ENCODE results near the gene CSH2. TPM values are rescaled to one million over a fixed set of nuclear protein-coding genes. Genes with fewer than 3 reads are reported as not detected.

Gene CSH2
- total and polyA plus RNA-seq, 2 of the 13 experiments (the other 11 are each of a cell fraction or from before 2014, with no cell fraction given): not detected

DNA sequence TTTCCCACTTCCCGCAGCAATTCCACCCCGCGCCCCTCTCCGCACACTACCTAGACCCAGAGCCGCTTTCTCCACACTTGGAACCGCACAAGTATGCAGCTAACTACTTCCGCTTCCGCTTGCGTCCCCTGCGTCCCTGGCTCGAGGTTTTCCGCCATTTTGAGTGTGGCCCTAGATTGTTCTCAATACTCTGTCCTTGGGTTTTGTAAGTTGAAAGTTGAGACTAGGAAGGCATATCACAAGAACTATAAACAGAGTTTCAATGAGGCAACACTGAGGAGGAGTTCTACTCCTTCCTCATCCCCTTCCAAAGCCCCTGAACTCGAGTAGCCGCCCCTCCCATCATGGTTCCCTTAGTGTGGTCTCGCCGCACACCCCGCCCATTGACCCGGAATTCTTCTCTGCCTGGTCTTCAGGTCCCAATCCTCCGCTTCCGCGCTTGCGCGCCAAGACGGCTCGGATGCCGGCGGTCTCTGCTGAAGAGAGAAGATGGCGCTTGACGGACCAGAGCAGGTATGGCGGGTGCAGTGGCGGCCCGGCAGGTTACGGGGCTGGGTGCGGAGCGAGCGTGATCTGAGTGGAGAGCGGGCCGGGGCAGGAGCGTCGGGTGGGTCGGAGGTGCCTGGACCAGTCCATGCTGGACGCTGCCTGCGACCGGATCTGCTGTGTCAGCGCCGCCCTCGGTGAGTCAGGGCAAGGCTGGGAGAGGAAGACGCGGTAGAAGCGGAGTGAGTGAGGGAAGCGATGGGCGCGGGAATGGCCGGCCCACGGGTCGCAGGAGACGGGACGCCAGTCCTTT is 46.3 kb downstream of the CSH2 start, which contains the start of the genes FTSJ3 and PSMC5 (continued):
- TF ChIP-seq ZNF549 (CRISPR knock-in tag; IDR thresholded peaks at IDR 0.05): no peak
- TF ChIP-seq ADNP (CRISPR knock-in tag; IDR thresholded peaks at IDR 0.05): 0 out of 2 replicates have a peak, but pooled peaks have one; percentile 83
- TF ChIP-seq ZNF546 (CRISPR knock-in tag; conservative IDR thresholded peaks at IDR 0.05): peak; percentile 73; the same call in 1 of the 2 replicates
- TF ChIP-seq GATAD2A (CRISPR knock-in tag; IDR thresholded peaks at IDR 0.05): peak; percentile 48; the same call in 1 of the 2 replicates
- TF ChIP-seq TRIM22 (IDR thresholded peaks at IDR 0.05): no peak
- no peak for TF ChIP-seq XBP1 (CRISPR knock-in tag; IDR thresholded peaks at IDR 0.05)
- TF ChIP-seq ZNF614 (CRISPR knock-in tag; IDR thresholded peaks at IDR 0.05; ENCODE audit: borderline replicate concordance): 0 out of 2 replicates have a peak, but pooled peaks have one; percentile 17
- no peak; the same call in 1 of the 2 replicates for TF ChIP-seq SMC3 (IDR thresholded peaks at IDR 0.05; ENCODE audit: low read length)
- TF ChIP-seq BORCS8-MEF2B (CRISPR knock-in tag; IDR thresholded peaks at IDR 0.05): peak; percentile 82; the same call in 1 of the 2 replicates
- peak; percentile 62; the same call in 1 of the 2 replicates for TF ChIP-seq NR2F2 (IDR thresholded peaks at IDR 0.05; ENCODE audit: borderline replicate concordance, low read depth)
- peak; percentile 88 for TF ChIP-seq ZNF160 (CRISPR knock-in tag; IDR thresholded peaks at IDR 0.05)
- TF ChIP-seq CBX5 (CRISPR knock-in tag; IDR thresholded peaks at IDR 0.05; ENCODE audit: borderline replicate concordance): peak; percentile 66
- TF ChIP-seq TRAFD1 (CRISPR knock-in tag; IDR thresholded peaks at IDR 0.05; ENCODE audit: borderline replicate concordance): no peak; the same call in 1 of the 2 replicates
- TF ChIP-seq NCOA5 (CRISPR knock-in tag; IDR thresholded peaks at IDR 0.05): no peak
- no peak for TF ChIP-seq FOXA1 (IDR thresholded peaks at IDR 0.05)
- TF ChIP-seq FOXA1 (CRISPR knock-in tag; IDR thresholded peaks at IDR 0.05): peak; percentile 9; the same call in 1 of the 2 replicates
- peak; percentile 21 for TF ChIP-seq TBL1XR1 (IDR thresholded peaks at IDR 0.05; ENCODE audit: borderline replicate concordance, low read length, partially characterized antibody)
- no peak for TF ChIP-seq ZFP36 (IDR thresholded peaks at IDR 0.05; ENCODE audit: borderline replicate concordance, low read depth, low read length, partially characterized antibody)
- no peak for TF ChIP-seq HNRNPK (IDR thresholded peaks at IDR 0.05; ENCODE audit: low read depth, low read length, poor library complexity, severe bottlenecking)
- TF ChIP-seq, protein P1, sequence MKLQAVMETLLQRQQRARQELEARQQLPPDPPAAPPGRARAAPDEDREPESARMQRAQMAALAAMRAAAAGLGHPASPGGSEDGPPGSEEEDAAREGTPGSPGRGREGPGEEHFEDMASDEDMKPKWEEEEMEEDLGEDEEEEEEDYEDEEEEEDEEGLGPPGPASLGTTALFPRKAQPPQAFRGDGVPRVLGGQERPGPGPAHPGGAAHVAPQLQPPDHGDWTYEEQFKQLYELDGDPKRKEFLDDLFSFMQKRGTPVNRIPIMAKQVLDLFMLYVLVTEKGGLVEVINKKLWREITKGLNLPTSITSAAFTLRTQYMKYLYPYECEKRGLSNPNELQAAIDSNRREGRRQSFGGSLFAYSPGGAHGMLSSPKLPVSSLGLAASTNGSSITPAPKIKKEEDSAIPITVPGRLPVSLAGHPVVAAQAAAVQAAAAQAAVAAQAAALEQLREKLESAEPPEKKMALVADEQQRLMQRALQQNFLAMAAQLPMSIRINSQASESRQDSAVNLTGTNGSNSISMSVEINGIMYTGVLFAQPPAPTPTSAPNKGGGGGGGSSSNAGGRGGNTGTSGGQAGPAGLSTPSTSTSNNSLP (IDR thresholded peaks at IDR 0.05; ENCODE audit: low read depth, low read length): no peak
- TF ChIP-seq PBX2 (CRISPR knock-in tag; IDR thresholded peaks at IDR 0.05): no peak
- TF ChIP-seq ASH2L (IDR thresholded peaks at IDR 0.05; ENCODE audit: insufficient read length, low read depth, low read length): peak; percentile 96
- no peak for TF ChIP-seq ZNF615 (CRISPR knock-in tag; IDR thresholded peaks at IDR 0.05; ENCODE audit: borderline replicate concordance)
